Endothelial cell of umbilical vein (primary cell): ENCODE results near the gene RPP40.

Source experiments
- EZH2 ChIP-seq: IDR thresholded peaks from 2 replicates; pipeline ENCODE4 v1.6.1; 2012; ENCODE audit warnings: borderline replicate concordance, low read depth, mild to moderate bottlenecking, moderate library complexity, low read length, inconsistent platforms; ENCODE audit not compliant: severe bottlenecking
- FOS ChIP-seq: IDR thresholded peaks from 2 replicates; pipeline ENCODE4 v1.6.1; 2011; ENCODE audit warnings: mild to moderate bottlenecking, low read length, moderate library complexity, borderline replicate concordance; ENCODE audit not compliant: insufficient read depth
- GATA2 ChIP-seq: IDR thresholded peaks from 2 replicates; pipeline ENCODE4 v1.7.0; 2011; ENCODE audit warnings: low read depth, mild to moderate bottlenecking, moderate library complexity, mixed read lengths, low read length; ENCODE audit not compliant: insufficient read length, insufficient read depth
- JUN ChIP-seq: IDR thresholded peaks from 2 replicates; pipeline ENCODE4 v1.6.1; 2011; ENCODE audit warnings: borderline replicate concordance, low read depth; ENCODE audit not compliant: insufficient read length, insufficient read depth
- MYC ChIP-seq: IDR thresholded peaks from one replicate; pipeline ENCODE4 v1.6.1; 2011; ENCODE audit warnings: mild to moderate bottlenecking, low read depth, low read length
- POLR2A ChIP-seq: IDR thresholded peaks from 2 replicates; pipeline ENCODE4 v1.6.1; 2012; ENCODE audit warnings: low read depth, mild to moderate bottlenecking, control low read depth, low read length
- POLR2AphosphoS5 ChIP-seq: IDR thresholded peaks from 2 replicates; pipeline ENCODE4 v1.6.1; 2012; ENCODE audit warnings: low read depth, mild to moderate bottlenecking, control low read depth, low read length, moderate library complexity; ENCODE audit not compliant: insufficient read depth
- TF ChIP-seq, protein P1 (sequence below), 2 donors: IDR thresholded peaks; 1 replicate in 1 of 2; 2 replicates in 1 of 2; pipeline ENCODE4 v1.5.1; 2011; ENCODE audit warnings: low read length in 2 of 2, mild to moderate bottlenecking in 2 of 2, moderate library complexity in 2 of 2, control low read depth in 1 of 2, inconsistent platforms in 1 of 2, low read depth in 1 of 2; ENCODE audit not compliant: insufficient read depth in 1 of 2; ENCODE audit errors: extremely low read depth in 1 of 2
- TF ChIP-seq, protein P2 (sequence below): IDR thresholded peaks from 2 replicates; pipeline ENCODE4 v1.6.1; 2011; ENCODE audit not compliant: insufficient read depth, insufficient read length

DNA sequence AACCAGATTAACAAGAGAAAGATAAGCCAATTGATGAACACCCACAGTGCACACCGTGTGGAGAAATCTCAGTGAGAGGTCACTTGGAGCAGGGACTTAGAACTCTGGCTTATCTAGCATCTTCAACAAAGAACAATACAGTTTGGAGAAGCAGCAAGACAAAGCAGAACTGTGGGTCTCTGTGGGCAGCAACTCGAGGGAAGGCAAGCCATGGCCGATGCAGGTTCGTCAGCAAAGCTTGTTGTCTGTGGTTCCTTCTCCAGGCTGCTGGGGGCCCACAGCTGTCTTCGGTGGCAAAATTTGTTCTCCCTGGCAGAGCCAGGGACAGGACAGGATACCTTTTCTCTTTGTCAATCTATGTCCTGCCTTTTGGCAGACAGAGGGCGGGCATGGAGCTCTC is 22.1 kb downstream of the RPP40 start:
- no peak for TF ChIP-seq JUN
- TF ChIP-seq, protein P1, sequence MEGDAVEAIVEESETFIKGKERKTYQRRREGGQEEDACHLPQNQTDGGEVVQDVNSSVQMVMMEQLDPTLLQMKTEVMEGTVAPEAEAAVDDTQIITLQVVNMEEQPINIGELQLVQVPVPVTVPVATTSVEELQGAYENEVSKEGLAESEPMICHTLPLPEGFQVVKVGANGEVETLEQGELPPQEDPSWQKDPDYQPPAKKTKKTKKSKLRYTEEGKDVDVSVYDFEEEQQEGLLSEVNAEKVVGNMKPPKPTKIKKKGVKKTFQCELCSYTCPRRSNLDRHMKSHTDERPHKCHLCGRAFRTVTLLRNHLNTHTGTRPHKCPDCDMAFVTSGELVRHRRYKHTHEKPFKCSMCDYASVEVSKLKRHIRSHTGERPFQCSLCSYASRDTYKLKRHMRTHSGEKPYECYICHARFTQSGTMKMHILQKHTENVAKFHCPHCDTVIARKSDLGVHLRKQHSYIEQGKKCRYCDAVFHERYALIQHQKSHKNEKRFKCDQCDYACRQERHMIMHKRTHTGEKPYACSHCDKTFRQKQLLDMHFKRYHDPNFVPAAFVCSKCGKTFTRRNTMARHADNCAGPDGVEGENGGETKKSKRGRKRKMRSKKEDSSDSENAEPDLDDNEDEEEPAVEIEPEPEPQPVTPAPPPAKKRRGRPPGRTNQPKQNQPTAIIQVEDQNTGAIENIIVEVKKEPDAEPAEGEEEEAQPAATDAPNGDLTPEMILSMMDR (IDR thresholded peaks at IDR 0.05; ENCODE audit: extremely low read depth in 1 of 2, insufficient read depth in 1 of 2, low read depth in 1 of 2, low read length in 2 of 2), result no peak
- no peak for TF ChIP-seq POLR2AphosphoS5
- TF ChIP-seq POLR2A, result no peak
- TF ChIP-seq, protein P2, sequence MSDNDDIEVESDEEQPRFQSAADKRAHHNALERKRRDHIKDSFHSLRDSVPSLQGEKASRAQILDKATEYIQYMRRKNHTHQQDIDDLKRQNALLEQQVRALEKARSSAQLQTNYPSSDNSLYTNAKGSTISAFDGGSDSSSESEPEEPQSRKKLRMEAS, result no peak
- no peak for TF ChIP-seq EZH2
- TF ChIP-seq MYC, result no peak
- TF ChIP-seq FOS, result no peak
- no peak for TF ChIP-seq GATA2
